ENCODE data around the gene ASPHD2. TPM values are rescaled to one million over a fixed set of nuclear protein-coding genes. Genes with fewer than 3 reads are reported as not detected.

ASPHD2 gene
- total RNA-seq, 4 donors from 2014 or later, result 0.20 to 2.2 (median 1.2) TPM

GRCh38 chr22:26409719-26410335 lies 19.2 kb upstream of the ASPHD2 start:
- in situ Hi-C loops (cut with MboI; ENCODE audit: low pct_ligation_motif_present in 1 of 4, low pct_unique_long_range_greater_than_20kb in 1 of 4, low sequenced_read_pairs in 3 of 4), result loop anchor here in 1 of 4 donors (5.0 kb wide), 1 partner anchor 42 kb away; no protein-coding TSS in a partner anchor
- TF ChIP-seq, protein P1, sequence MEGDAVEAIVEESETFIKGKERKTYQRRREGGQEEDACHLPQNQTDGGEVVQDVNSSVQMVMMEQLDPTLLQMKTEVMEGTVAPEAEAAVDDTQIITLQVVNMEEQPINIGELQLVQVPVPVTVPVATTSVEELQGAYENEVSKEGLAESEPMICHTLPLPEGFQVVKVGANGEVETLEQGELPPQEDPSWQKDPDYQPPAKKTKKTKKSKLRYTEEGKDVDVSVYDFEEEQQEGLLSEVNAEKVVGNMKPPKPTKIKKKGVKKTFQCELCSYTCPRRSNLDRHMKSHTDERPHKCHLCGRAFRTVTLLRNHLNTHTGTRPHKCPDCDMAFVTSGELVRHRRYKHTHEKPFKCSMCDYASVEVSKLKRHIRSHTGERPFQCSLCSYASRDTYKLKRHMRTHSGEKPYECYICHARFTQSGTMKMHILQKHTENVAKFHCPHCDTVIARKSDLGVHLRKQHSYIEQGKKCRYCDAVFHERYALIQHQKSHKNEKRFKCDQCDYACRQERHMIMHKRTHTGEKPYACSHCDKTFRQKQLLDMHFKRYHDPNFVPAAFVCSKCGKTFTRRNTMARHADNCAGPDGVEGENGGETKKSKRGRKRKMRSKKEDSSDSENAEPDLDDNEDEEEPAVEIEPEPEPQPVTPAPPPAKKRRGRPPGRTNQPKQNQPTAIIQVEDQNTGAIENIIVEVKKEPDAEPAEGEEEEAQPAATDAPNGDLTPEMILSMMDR (IDR thresholded peaks at IDR 0.05), result no peak
- TF ChIP-seq POLR2A (IDR thresholded peaks at IDR 0.05), result no peak
- no peak for TF ChIP-seq POLR2AphosphoS5 (IDR thresholded peaks at IDR 0.05)
- TF ChIP-seq EP300 (IDR thresholded peaks at IDR 0.05; ENCODE audit: low read depth), result no peak
- H3K27ac ChIP-seq, result no peak overlapping the region
- H3K4me3 ChIP-seq, result no peak overlapping the region
- intact Hi-C loops (cut with DNase I; ENCODE audit: low total_unique reads), result no loop called here
- H3K9me3 ChIP-seq, result no peaks in the 10 kb centered on the region
- H3K36me3 ChIP-seq, result no peaks in the 10 kb centered on the region
- H3K27me3 ChIP-seq, result peaks cover 9% of the 10 kb centered on the region
- WGBS, 2 donors (ENCODE audit: low coverage in 1 of 2), result 60 to 72% methylated on average over 3 to 5 of the region's 5 CpGs
- H3K4me1 ChIP-seq, result no peaks in the 10 kb centered on the region
- no peak for DNase-seq

- H3K27ac ChIP-seq, result no peak overlapping the region
- no peak for DNase-seq
- H3K36me3 ChIP-seq, result no peaks in the 10 kb centered on the region
- intact Hi-C loops (cut with DNase I; ENCODE audit: low total_unique reads) (no loop called here), in situ Hi-C loops (cut with MboI; ENCODE audit: low pct_ligation_motif_present in 1 of 4, low pct_unique_long_range_greater_than_20kb in 1 of 4, low sequenced_read_pairs in 3 of 4) (no loop called here)
- no peaks in the 10 kb centered on the region for H3K4me1 ChIP-seq
- TF ChIP-seq POLR2AphosphoS5 (IDR thresholded peaks at IDR 0.05) (no peak), POLR2A (IDR thresholded peaks at IDR 0.05) (no peak), EP300 (IDR thresholded peaks at IDR 0.05; ENCODE audit: low read depth) (no peak)
- TF ChIP-seq, protein P1 (IDR thresholded peaks at IDR 0.05), result no peak
- no peak overlapping the region for H3K4me3 ChIP-seq
- H3K27me3 ChIP-seq, result peaks cover 11% of the 10 kb centered on the region
- WGBS, 2 donors (ENCODE audit: low coverage in 1 of 2), result 75 to 77% methylated on average over 5 of the region's 5 CpGs
- H3K9me3 ChIP-seq, result no peaks in the 10 kb centered on the region
These were observed 18.7 kb upstream of the ASPHD2 start for GRCh38 chr22:26410386-26410785.

- 76 to 100% methylated on average over 1 to 4 of the region's 4 CpGs for WGBS, 2 donors (ENCODE audit: low coverage in 1 of 2)
- intact Hi-C loops (cut with DNase I; ENCODE audit: low total_unique reads), result no loop called here
- no peaks in the 10 kb centered on the region for H3K36me3 ChIP-seq
- H3K9me3 ChIP-seq, result no peaks in the 10 kb centered on the region
- no peak overlapping the region for H3K27ac ChIP-seq
- H3K27me3 ChIP-seq, result peaks cover 26% of the 10 kb centered on the region
- DNase-seq, result no peak
- no peak overlapping the region for H3K4me3 ChIP-seq
- H3K4me1 ChIP-seq, result peaks cover 0 to 16% (median 3%) of the 10 kb centered on the region in 4 donors
- TF ChIP-seq EP300 (IDR thresholded peaks at IDR 0.05; ENCODE audit: low read depth), result no peak
- TF ChIP-seq, protein P1 (IDR thresholded peaks at IDR 0.05), result no peak
- no peak for TF ChIP-seq POLR2A (IDR thresholded peaks at IDR 0.05)
- no peak for TF ChIP-seq POLR2AphosphoS5 (IDR thresholded peaks at IDR 0.05)
- in situ Hi-C loops (cut with MboI; ENCODE audit: low pct_ligation_motif_present in 1 of 4, low pct_unique_long_range_greater_than_20kb in 1 of 4, low sequenced_read_pairs in 3 of 4), result no loop called here
These were observed 14.7 kb upstream of the ASPHD2 start for GRCh38 chr22:26414347-26414746.

DNA sequence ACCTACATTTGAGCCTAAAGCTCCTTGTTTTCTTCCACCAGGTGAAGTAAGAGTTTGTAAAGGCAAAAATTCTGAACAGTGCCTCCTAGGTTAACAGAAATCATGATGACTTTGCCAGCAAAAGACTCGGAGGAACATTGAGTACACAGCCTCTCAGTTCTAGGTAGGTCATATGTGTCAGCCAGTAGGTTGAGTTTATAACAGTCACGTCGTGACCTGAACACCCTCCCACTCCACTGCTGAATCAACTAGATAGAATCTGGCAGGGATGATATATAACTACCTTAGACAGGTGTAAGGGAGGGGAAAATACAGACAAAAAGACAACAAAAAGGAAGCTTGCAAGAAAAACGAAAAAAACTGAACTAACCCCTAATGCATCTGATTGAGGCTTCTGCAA lies 12.8 kb upstream of the ASPHD2 start:
- Histone ChIP-seq H3K4me1 (peaks cover 0 to 18% (median 3%) of the 10 kb centered on the region in 4 donors), H3K9me3 (no peaks in the 10 kb centered on the region), H3K27me3 (peaks cover 23% of the 10 kb centered on the region), H3K36me3 (no peaks in the 10 kb centered on the region), H3K4me3 (no peak overlapping the region), H3K27ac (no peak overlapping the region)
- in situ Hi-C loops (cut with MboI; ENCODE audit: low pct_ligation_motif_present in 1 of 4, low pct_unique_long_range_greater_than_20kb in 1 of 4, low sequenced_read_pairs in 3 of 4) (no loop called here), intact Hi-C loops (cut with DNase I; ENCODE audit: low total_unique reads) (no loop called here)
- no peak for DNase-seq
- 38 to 45% methylated on average over 1 to 4 of the region's 4 CpGs for WGBS, 2 donors (ENCODE audit: low coverage in 1 of 2)
- no peak for TF ChIP-seq POLR2AphosphoS5 (IDR thresholded peaks at IDR 0.05)
- no peak for TF ChIP-seq POLR2A (IDR thresholded peaks at IDR 0.05)
- no peak for TF ChIP-seq EP300 (IDR thresholded peaks at IDR 0.05; ENCODE audit: low read depth)
- TF ChIP-seq, protein P1 (IDR thresholded peaks at IDR 0.05), result no peak

Measured in transverse colon (tissue), 4 donors.